Transverse colon (tissue), 3 donors: ENCODE results near the gene GFI1B.

Experiments used
- POLR2A ChIP-seq: fragments of 450-650 bp; IDR thresholded peaks from one replicate; pipeline ENCODE4 v1.6.1; 2016; ENCODE audit warnings: antibody characterized with exemption, mild to moderate bottlenecking, moderate library complexity
- TF ChIP-seq, protein P1 (sequence below), 5 experiments: fragments of 200-600 bp in 3 of 5; fragments of 450-650 bp in 2 of 5; sonication (generic) in 3 of 5; IDR thresholded peaks; 1 replicate in 2 of 5; 2 replicates in 3 of 5; pipeline ENCODE4 v1.5.1; 2016 to 2017; ENCODE audit warnings: antibody characterized with exemption in 5 of 5, inconsistent platforms in 3 of 5, mild to moderate bottlenecking in 2 of 5, moderate library complexity in 1 of 5

DNA sequence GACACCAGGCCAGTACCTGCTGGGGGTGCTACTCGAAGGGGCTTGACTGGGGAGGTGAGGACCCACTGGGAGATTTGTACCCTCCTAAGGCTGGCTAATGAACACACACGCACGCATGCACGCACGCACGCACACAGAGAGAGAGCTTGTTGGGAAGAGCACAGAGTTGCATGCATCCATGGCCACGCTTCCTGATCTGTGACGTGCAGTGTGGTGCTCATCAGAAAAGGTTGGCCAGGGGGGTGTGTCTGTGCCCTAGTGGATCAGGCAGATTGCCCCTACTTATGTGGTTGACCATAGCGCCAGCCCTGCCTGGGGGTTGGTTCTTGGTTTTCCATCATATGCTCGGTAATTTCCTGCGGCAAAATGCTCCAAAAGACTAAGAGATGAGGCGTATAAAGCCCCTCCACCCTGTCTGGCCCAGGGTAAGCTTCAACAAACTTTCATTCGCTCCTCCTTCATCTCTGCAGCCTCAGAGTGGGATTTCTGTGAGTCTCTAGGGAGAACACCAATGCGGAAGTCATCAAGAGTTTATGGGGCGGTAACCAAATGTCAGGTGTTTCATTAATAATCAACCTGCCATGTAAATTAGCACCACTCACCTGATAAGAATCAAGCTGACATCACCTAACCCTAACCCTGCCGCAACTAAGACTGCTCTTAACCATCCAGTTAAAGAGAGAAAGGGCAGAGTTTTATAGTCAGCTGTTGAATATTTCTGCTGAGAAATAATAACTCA, 8.0 kb upstream of the GFI1B start:
- TF ChIP-seq POLR2A, result no peak
- TF ChIP-seq, protein P1, sequence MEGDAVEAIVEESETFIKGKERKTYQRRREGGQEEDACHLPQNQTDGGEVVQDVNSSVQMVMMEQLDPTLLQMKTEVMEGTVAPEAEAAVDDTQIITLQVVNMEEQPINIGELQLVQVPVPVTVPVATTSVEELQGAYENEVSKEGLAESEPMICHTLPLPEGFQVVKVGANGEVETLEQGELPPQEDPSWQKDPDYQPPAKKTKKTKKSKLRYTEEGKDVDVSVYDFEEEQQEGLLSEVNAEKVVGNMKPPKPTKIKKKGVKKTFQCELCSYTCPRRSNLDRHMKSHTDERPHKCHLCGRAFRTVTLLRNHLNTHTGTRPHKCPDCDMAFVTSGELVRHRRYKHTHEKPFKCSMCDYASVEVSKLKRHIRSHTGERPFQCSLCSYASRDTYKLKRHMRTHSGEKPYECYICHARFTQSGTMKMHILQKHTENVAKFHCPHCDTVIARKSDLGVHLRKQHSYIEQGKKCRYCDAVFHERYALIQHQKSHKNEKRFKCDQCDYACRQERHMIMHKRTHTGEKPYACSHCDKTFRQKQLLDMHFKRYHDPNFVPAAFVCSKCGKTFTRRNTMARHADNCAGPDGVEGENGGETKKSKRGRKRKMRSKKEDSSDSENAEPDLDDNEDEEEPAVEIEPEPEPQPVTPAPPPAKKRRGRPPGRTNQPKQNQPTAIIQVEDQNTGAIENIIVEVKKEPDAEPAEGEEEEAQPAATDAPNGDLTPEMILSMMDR (IDR thresholded peaks at IDR 0.05), result no peak
